ENCODE results near the gene MRAP. TPM values are rescaled to one million over a fixed set of nuclear protein-coding genes. Genes with fewer than 3 reads are reported as not detected.

MRAP gene
- polyA plus RNA-seq, 2 of the 4 experiments (the other 2 are of a cell fraction), result not detected

DNA sequence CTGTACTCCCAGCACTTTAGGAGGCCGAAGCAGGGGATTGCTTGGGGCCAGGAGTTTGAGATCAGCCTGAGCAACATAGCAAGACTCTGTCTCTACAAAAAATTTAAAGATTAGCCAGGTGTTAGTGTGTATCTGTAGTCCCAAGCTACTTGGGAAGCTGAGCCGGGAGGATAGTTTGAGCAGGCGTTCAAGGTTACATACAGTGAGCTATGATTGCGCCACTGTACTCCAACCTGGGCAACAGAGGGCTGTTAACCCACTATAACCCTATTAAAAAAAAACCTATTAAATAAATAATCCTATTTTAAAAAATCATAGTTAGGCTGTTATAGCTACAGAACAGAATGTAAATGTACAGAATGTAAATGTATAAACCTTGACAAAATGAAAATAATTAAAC lies 22.0 kb upstream of the MRAP start:
- Histone ChIP-seq H3K27ac (no peak overlapping the region), H3K9me3 (no peaks in the 10 kb centered on the region), H3K4me3 (no peak overlapping the region), H3K4me1 (0 out of 3 replicates have a peak, but pooled peaks cover 14% of the 10 kb centered on the region), H3K4me2 (no peak overlapping the region)
- FAIRE-seq (no peak), DNase-seq (ENCODE audit: low read depth in 1 of 2, low spot score in 1 of 2) (no peak), ATAC-seq (no peak)
- 87% methylated on average over 4 of the region's 4 CpGs for WGBS (ENCODE audit: missing lambda C conversion rate)
- TF ChIP-seq, protein P1, sequence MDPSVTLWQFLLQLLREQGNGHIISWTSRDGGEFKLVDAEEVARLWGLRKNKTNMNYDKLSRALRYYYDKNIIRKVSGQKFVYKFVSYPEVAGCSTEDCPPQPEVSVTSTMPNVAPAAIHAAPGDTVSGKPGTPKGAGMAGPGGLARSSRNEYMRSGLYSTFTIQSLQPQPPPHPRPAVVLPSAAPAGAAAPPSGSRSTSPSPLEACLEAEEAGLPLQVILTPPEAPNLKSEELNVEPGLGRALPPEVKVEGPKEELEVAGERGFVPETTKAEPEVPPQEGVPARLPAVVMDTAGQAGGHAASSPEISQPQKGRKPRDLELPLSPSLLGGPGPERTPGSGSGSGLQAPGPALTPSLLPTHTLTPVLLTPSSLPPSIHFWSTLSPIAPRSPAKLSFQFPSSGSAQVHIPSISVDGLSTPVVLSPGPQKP (IDR thresholded peaks at IDR 0.05; ENCODE audit: low read depth, low read length), result no peak
- TF ChIP-seq BHLHE40 (IDR thresholded peaks at IDR 0.05; ENCODE audit: low read depth, low read length) (no peak), NR3C1 (IDR thresholded peaks at IDR 0.05) (no peak), MAZ (IDR thresholded peaks at IDR 0.05; ENCODE audit: borderline replicate concordance, low read depth, low read length) (no peak), POLR2A (IDR thresholded peaks at IDR 0.05; ENCODE audit: low read length) (no peak), ZNF302 (CRISPR knock-in tag; IDR thresholded peaks at IDR 0.05) (no peak), CHD4 (IDR thresholded peaks at IDR 0.05; ENCODE audit: borderline replicate concordance) (no peak), JUNB (IDR thresholded peaks at IDR 0.05) (no peak), HOXB5 (CRISPR knock-in tag; IDR thresholded peaks at IDR 0.05) (no peak)
- TF ChIP-seq, protein P2, sequence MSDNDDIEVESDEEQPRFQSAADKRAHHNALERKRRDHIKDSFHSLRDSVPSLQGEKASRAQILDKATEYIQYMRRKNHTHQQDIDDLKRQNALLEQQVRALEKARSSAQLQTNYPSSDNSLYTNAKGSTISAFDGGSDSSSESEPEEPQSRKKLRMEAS (IDR thresholded peaks at IDR 0.05), result no peak
- TF ChIP-seq, protein P3, sequence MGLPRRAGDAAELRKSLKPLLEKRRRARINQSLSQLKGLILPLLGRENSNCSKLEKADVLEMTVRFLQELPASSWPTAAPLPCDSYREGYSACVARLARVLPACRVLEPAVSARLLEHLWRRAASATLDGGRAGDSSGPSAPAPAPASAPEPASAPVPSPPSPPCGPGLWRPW (IDR thresholded peaks at IDR 0.05), result no peak
- TF ChIP-seq, protein P4, sequence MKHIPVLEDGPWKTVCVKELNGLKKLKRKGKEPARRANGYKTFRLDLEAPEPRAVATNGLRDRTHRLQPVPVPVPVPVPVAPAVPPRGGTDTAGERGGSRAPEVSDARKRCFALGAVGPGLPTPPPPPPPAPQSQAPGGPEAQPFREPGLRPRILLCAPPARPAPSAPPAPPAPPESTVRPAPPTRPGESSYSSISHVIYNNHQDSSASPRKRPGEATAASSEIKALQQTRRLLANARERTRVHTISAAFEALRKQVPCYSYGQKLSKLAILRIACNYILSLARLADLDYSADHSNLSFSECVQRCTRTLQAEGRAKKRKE (CRISPR knock-in tag; IDR thresholded peaks at IDR 0.05; ENCODE audit: low read depth), result no peak
- TF ChIP-seq, protein P5, sequence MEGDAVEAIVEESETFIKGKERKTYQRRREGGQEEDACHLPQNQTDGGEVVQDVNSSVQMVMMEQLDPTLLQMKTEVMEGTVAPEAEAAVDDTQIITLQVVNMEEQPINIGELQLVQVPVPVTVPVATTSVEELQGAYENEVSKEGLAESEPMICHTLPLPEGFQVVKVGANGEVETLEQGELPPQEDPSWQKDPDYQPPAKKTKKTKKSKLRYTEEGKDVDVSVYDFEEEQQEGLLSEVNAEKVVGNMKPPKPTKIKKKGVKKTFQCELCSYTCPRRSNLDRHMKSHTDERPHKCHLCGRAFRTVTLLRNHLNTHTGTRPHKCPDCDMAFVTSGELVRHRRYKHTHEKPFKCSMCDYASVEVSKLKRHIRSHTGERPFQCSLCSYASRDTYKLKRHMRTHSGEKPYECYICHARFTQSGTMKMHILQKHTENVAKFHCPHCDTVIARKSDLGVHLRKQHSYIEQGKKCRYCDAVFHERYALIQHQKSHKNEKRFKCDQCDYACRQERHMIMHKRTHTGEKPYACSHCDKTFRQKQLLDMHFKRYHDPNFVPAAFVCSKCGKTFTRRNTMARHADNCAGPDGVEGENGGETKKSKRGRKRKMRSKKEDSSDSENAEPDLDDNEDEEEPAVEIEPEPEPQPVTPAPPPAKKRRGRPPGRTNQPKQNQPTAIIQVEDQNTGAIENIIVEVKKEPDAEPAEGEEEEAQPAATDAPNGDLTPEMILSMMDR (IDR thresholded peaks at IDR 0.05), result no peak
- TF ChIP-seq, protein P6, sequence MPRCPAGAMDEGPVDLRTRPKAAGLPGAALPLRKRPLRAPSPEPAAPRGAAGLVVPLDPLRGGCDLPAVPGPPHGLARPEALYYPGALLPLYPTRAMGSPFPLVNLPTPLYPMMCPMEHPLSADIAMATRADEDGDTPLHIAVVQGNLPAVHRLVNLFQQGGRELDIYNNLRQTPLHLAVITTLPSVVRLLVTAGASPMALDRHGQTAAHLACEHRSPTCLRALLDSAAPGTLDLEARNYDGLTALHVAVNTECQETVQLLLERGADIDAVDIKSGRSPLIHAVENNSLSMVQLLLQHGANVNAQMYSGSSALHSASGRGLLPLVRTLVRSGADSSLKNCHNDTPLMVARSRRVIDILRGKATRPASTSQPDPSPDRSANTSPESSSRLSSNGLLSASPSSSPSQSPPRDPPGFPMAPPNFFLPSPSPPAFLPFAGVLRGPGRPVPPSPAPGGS (IDR thresholded peaks at IDR 0.05), result no peak
- ChIA-PET CTCF (interaction anchor here (1.5 kb wide), 1 partner anchor 324 kb away, joined by 4 read pairs; no protein-coding TSS in a partner anchor), POLR2A (no interaction called here)

DNA sequence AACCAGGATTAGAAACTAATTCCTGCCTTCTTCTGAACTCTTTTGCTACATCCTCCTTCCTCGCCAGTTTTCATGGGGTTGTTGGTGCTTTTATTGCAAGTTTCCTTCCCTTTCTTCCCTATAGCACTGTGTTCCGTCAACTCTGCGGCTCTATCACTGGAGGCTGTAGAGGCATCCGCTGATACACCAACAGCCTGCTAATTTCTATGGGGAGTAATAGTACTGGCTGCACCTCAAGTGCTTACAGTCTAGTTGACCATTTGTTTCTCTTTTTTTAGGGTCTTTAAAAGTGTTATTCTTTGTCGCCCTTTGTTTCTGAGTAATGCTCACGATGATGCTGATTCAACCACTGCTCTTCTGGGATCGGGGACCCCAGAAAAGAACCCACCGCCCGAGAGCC lies 20.6 kb upstream of the MRAP start:
- TF ChIP-seq EP300 (IDR thresholded peaks at IDR 0.05) (no peak), SMC3 (IDR thresholded peaks at IDR 0.05) (no peak), HOXA7 (CRISPR knock-in tag; IDR thresholded peaks at IDR 0.05) (no peak), HEYL (CRISPR knock-in tag; IDR thresholded peaks at IDR 0.05) (no peak), MYC (IDR thresholded peaks at IDR 0.05; ENCODE audit: borderline replicate concordance, low read length) (no peak), NR3C1 (IDR thresholded peaks at IDR 0.05) (no peak)
- TF ChIP-seq, protein P1 (IDR thresholded peaks at IDR 0.05; ENCODE audit: low read depth, low read length), result no peak
- Histone ChIP-seq H3K4me2 (peak overlapping the region; percentile 96), H3K27ac (peak overlapping the region; percentile 69 to 92), H3K4me3 (peak overlapping the region; percentile 78), H3K9me3 (no peaks in the 10 kb centered on the region), H3K4me1 (0 out of 3 replicates have a peak, but pooled peaks cover 14% of the 10 kb centered on the region)
- ATAC-seq (peak; percentile 54 to 64; a peak in 4 of 6 replicates), FAIRE-seq (no peak), DNase-seq (ENCODE audit: low read depth in 1 of 2, low spot score in 1 of 2) (no peak)
- POLR2A ChIA-PET, result no interaction called here
- CTCF ChIA-PET, result no interaction called here
- 10% methylated on average over 9 of the region's 9 CpGs for WGBS (ENCODE audit: missing lambda C conversion rate)

Measured in A549 (cell line).